IMR-90 (cell line): ENCODE measurements around the gene ROCK2. TPM values are rescaled to one million over a fixed set of nuclear protein-coding genes. Genes with fewer than 3 reads are reported as not detected.

ENCODE experiments used
- ATAC-seq: fragments of 200-7000 bp; cut with Tn5 transposase; 2 replicates; pipeline ENCODE4 v1.9.1; 2020; ENCODE audit warnings: low read depth, mild to moderate bottlenecking, moderate library complexity
- BruUV-seq: library from RNA; stranded (reverse); fragments of 400-500 nt; replicated peaks from 2 replicates; lab custom pipeline; 2021; lab: Mats Ljungman, UMichigan
- CTCF ChIA-PET: fragments of 300-600 bp; formaldehyde crosslinking; extraction: SDS; loops from one replicate; lab custom pipeline; 2021; ENCODE audit warnings: antibody characterized with exemption; lab: Yijun Ruan, JAX
- POLR2A ChIA-PET: fragments of 300-600 bp; sonication (Branson Sonifier 250); formaldehyde crosslinking; loops from one replicate; lab custom pipeline; 2022; ENCODE audit warnings: antibody characterized with exemption; ENCODE audit not compliant: unreplicated experiment; lab: Charles Lee
- DNase-seq: peaks from one replicate; pipeline ENCODE4 v3.0.0; 2013
- H2AFZ ChIP-seq: replicated peaks from 2 replicates; pipeline ENCODE3; 2013; ENCODE audit warnings: low read length, mild to moderate bottlenecking; ENCODE audit not compliant: poor library complexity
- H2AK5ac ChIP-seq: 2 replicates; pipeline ENCODE4 v1.6.1; 2013; ENCODE audit warnings: low read depth, low read length, inconsistent platforms
- H2AK9ac ChIP-seq: replicated peaks from 2 replicates; pipeline ENCODE3; 2013; ENCODE audit warnings: mild to moderate bottlenecking, low read depth, low read length, moderate library complexity; ENCODE audit not compliant: poor library complexity
- H2BK120ac ChIP-seq: 2 replicates; pipeline ENCODE4 v1.6.1; 2013; ENCODE audit warnings: low read depth, low read length, inconsistent platforms
- H2BK15ac ChIP-seq: 3 replicates; pipeline ENCODE4 v1.6.1; 2013; ENCODE audit warnings: low read depth, low read length, inconsistent platforms
- H2BK20ac ChIP-seq: 2 replicates; pipeline ENCODE4 v1.6.1; 2013; ENCODE audit warnings: low read depth, mild to moderate bottlenecking, inconsistent platforms, low read length, moderate library complexity
- H2BK5ac ChIP-seq: 2 replicates; pipeline ENCODE4 v1.6.1; 2013; ENCODE audit warnings: mild to moderate bottlenecking, low read depth, low read length, inconsistent platforms; ENCODE audit not compliant: poor library complexity, severe bottlenecking
- H3K14ac ChIP-seq: replicated peaks from 2 replicates; pipeline ENCODE4 v1.6.1; 2013; ENCODE audit warnings: low read depth, low read length, inconsistent platforms
- H3K18ac ChIP-seq: 2 replicates; pipeline ENCODE4 v1.6.1; 2013; ENCODE audit warnings: low read depth, low read length, control low read depth
- H3K23ac ChIP-seq: 2 replicates; pipeline ENCODE4 v1.6.1; 2013; ENCODE audit warnings: low read depth, low read length, inconsistent platforms
- H3K27ac ChIP-seq: 2 replicates; pipeline ENCODE4 v1.5.1; 2013; ENCODE audit warnings: mild to moderate bottlenecking, control low read depth, low read length; ENCODE audit not compliant: insufficient read depth
- H3K27me3 ChIP-seq: 2 replicates; pipeline ENCODE4 v1.6.1; 2013; ENCODE audit warnings: low read length; ENCODE audit not compliant: control insufficient read depth, insufficient read depth
- H3K36me3 ChIP-seq: 2 replicates; pipeline ENCODE4 v1.6.1; 2013; ENCODE audit warnings: low read length, mixed read lengths; ENCODE audit not compliant: control insufficient read depth, insufficient read depth
- H3K4ac ChIP-seq: 2 replicates; pipeline ENCODE4 v1.6.1; 2013; ENCODE audit warnings: low read depth, low read length, inconsistent platforms
- H3K4me1 ChIP-seq: 2 replicates; pipeline ENCODE4 v1.6.1; 2013; ENCODE audit warnings: low read length, mixed read lengths; ENCODE audit not compliant: control insufficient read depth, insufficient read depth
- H3K4me2 ChIP-seq: 2 replicates; pipeline ENCODE4 v1.6.1; 2013; ENCODE audit warnings: low read depth, mild to moderate bottlenecking, control low read depth, low read length, moderate library complexity
- H3K4me3 ChIP-seq: 2 replicates; pipeline ENCODE4 v1.5.1; 2013; ENCODE audit warnings: low read depth, mild to moderate bottlenecking, control low read depth, low read length, moderate library complexity; ENCODE audit not compliant: insufficient read depth
- H3K56ac ChIP-seq: 2 replicates; pipeline ENCODE4 v1.6.1; 2013; ENCODE audit warnings: low read length, inconsistent platforms; ENCODE audit not compliant: insufficient read depth; ENCODE audit errors: extremely low read depth
- H3K79me1 ChIP-seq, 2 experiments: 2 replicates each; pipeline ENCODE4 v1.6.1; 2013; ENCODE audit warnings: low read length in 2 of 2, inconsistent platforms in 1 of 2, low read depth in 1 of 2
- H3K9ac ChIP-seq: 2 replicates; pipeline ENCODE4 v1.6.1; 2013; ENCODE audit warnings: low read depth, low read length, control low read depth
- H3K9me1 ChIP-seq: 2 replicates; pipeline ENCODE4 v1.6.1; 2013; ENCODE audit warnings: low read length, inconsistent platforms; ENCODE audit not compliant: insufficient read depth
- H3K9me3 ChIP-seq: 2 replicates; pipeline ENCODE4 v1.6.1; 2013; ENCODE audit warnings: low read length; ENCODE audit not compliant: control insufficient read depth, insufficient read depth
- H4K20me1 ChIP-seq: 2 replicates; pipeline ENCODE4 v1.6.1; 2013; ENCODE audit warnings: low read length, inconsistent platforms; ENCODE audit not compliant: insufficient read depth
- H4K5ac ChIP-seq: 2 replicates; pipeline ENCODE4 v1.6.1; 2013; ENCODE audit warnings: mild to moderate bottlenecking, low read depth, low read length, control low read depth
- H4K8ac ChIP-seq, 2 experiments: 2 replicates each; pipeline ENCODE4 v1.6.1; 2013; ENCODE audit warnings: low read depth in 2 of 2, low read length in 2 of 2, control low read depth in 1 of 2, inconsistent platforms in 1 of 2
- H4K91ac ChIP-seq: 2 replicates; pipeline ENCODE4 v1.6.1; 2013; ENCODE audit warnings: low read depth, low read length, inconsistent platforms; ENCODE audit not compliant: insufficient read depth
- ELK1 ChIP-seq: fragments of 150-350 bp; IDR thresholded peaks from 2 replicates; pipeline ENCODE4 v1.6.1; 2016; ENCODE audit warnings: low read depth, mild to moderate bottlenecking, low read length, moderate library complexity, borderline replicate concordance
- NFE2L2 ChIP-seq: fragments of 150-350 bp; IDR thresholded peaks from 2 replicates; pipeline ENCODE4 v1.6.1; 2016; ENCODE audit warnings: low read depth, mild to moderate bottlenecking, low read length
- POLR2A ChIP-seq: IDR thresholded peaks from 2 replicates; pipeline ENCODE4 v1.6.1; 2012; ENCODE audit warnings: mild to moderate bottlenecking, low read depth, low read length
- WGBS, 2 experiments: methylation state at CpG; one replicate each; pipeline versions ENCODE4 v1.1.5 to v1.1.7; 2013; ENCODE audit warnings: missing lambda C conversion rate in 2 of 2; ENCODE audit not compliant: insufficient read length in 1 of 2; ENCODE audit errors: extremely low coverage in 2 of 2; 5-methylcytosine and 5-hydroxymethylcytosine counted together
- dilution Hi-C: fragments of 300-500 bp; cut with HindIII; formaldehyde crosslinking; loops from one replicate; pipeline ENCODE4 v1.14.3; 2018; ENCODE audit warnings: low sequenced_read_pairs; ENCODE audit not compliant: unreplicated experiment
- in situ Hi-C: fragments of 300-500 bp; cut with MboI; formaldehyde crosslinking; loops from 3 replicates; pipeline ENCODE4 v1.14.3; 2019; ENCODE audit warnings: low sequenced_read_pairs, inconsistent platforms, mixed read lengths
- intact Hi-C: fragments of 100-400 bp; cut with micrococcal nuclease; formaldehyde crosslinking; loops from 2 replicates; pipeline ENCODE4 v1.10.0; 2022
- polyA plus RNA-seq, 3 experiments: library from polyadenylated mRNA; depleted of rRNA; stranded (reverse); fragments of >200 nt; gene quantifications; 2 replicates each; pipeline ENCODE4 v1.2.3, GENCODE V29; 2012; ENCODE audit warnings: low replicate concordance in 1 of 3
- total RNA-seq: library from RNA; depleted of rRNA; stranded (reverse); fragments of >200 nt; gene quantifications from 2 replicates; pipeline ENCODE4 v1.2.3, GENCODE V29; 2012

The ROCK2 gene
- total and polyA plus RNA-seq, 2 of the 4 experiments (the other 2 are of a cell fraction), result 9.0 to 28.3 TPM

GRCh38 chr2:11385216-11385615, 40.8 kb upstream of the ROCK2 start:
- Histone ChIP-seq H3K9me1 (peaks cover 17% of the 10 kb centered on the region), H3K56ac (no peak overlapping the region), H2AK9ac (no peak overlapping the region), H3K4me1 (peaks cover 18% of the 10 kb centered on the region), H2AFZ (no peak overlapping the region), H2BK20ac (no peak overlapping the region; the same call in 1 of the 2 replicates), H3K4me2 (no peak overlapping the region), H4K5ac (no peak overlapping the region), H3K4ac (peak overlapping the region; percentile 57; the same call in 1 of the 2 replicates), H4K91ac (no peak overlapping the region), H4K20me1 (no peaks in the 10 kb centered on the region), H3K9ac (no peak overlapping the region), H2AK5ac (no peak overlapping the region), H2BK15ac (no peak overlapping the region), H3K27me3 (no peaks in the 10 kb centered on the region), H3K14ac (peak overlapping the region; percentile 45; the same call in 1 of the 2 replicates), H2BK120ac (peak overlapping the region; percentile 27; the same call in 1 of the 2 replicates), H4K8ac (peak overlapping the region in 1 of 2 experiments; percentile 38; a peak in 2 of 4 replicates), H3K27ac (no peak overlapping the region), H3K18ac (no peak overlapping the region), H3K4me3 (no peak overlapping the region), H3K36me3 (no peaks in the 10 kb centered on the region), H2BK5ac (no peak overlapping the region), H3K23ac (no peak overlapping the region), H3K9me3 (no peaks in the 10 kb centered on the region), H3K79me1 (no peaks in the 10 kb centered on the region)
- POLR2A ChIA-PET, result no interaction called here
- ATAC-seq, result no peak
- dilution Hi-C loops (no loop called here), intact Hi-C loops (no loop called here), in situ Hi-C loops (no loop called here)
- CTCF ChIA-PET, result interaction anchor here (1.4 kb wide), 1 partner anchor 75 kb away, joined by 4 read pairs; no protein-coding TSS in a partner anchor
- no peak for TF ChIP-seq POLR2A
- no peak for TF ChIP-seq NFE2L2
- TF ChIP-seq ELK1, result no peak
- no TSS peak for BruUV-seq
- DNase-seq, result no peak
- WGBS, 2 experiments, result no CpG with 5 or more reads among the region's 2 CpGs
